Eye (tissue), 1 donor: Measurements from ENCODE around the gene DYNLRB1.
"Not testable (repeated sequence)": the region's sequence is repeated elsewhere in the genome, so short reads cannot be mapped to it uniquely, and the experiment has no call there.

ENCODE experiments used
- DNase-seq: peaks from one replicate; pipeline ENCODE4 v3.0.0-alpha.2; 2015

DYNLRB1 gene

GRCh38 chr20:34516247-34517113 lies at the start of gene DYNLRB1:
Gene DYNLRB1 (plus strand): TSS chr20:34516422. CDS start chr20:34516459, 37 bp downstream.
- DNase-seq = peak; percentile 100

- DNase-seq = peak; percentile 18
Observed at GRCh38 chr20:34468951-34469350, 47.3 kb upstream of the DYNLRB1 start.

GRCh38 chr20:34472246-34472925 lies 43.8 kb upstream of the DYNLRB1 start:
- peak; percentile 10 for DNase-seq

GRCh38 chr20:34473262-34473883 lies 42.8 kb upstream of the DYNLRB1 start:
- peak; percentile 53 for DNase-seq

GRCh38 chr20:34475979-34476736 lies 40.1 kb upstream of the DYNLRB1 start:
- peak; percentile 60 for DNase-seq

GRCh38 chr20:34479627-34480026 lies 36.6 kb upstream of the DYNLRB1 start:
- no peak for DNase-seq

GRCh38 chr20:34482154-34482553 lies 34.1 kb upstream of the DYNLRB1 start:
- not testable (repeated sequence) for DNase-seq

- DNase-seq = not testable (repeated sequence)
Observed at GRCh38 chr20:34483585-34484220, 32.5 kb upstream of the DYNLRB1 start.

- no peak for DNase-seq
Observed at GRCh38 chr20:34485068-34485634, 31.1 kb upstream of the DYNLRB1 start.

- no peak for DNase-seq
Observed at GRCh38 chr20:34491226-34491931, 24.8 kb upstream of the DYNLRB1 start.

GRCh38 chr20:34491932-34492509 lies 24.2 kb upstream of the DYNLRB1 start:
- no peak for DNase-seq

GRCh38 chr20:34493646-34494045 lies 22.6 kb upstream of the DYNLRB1 start:
- no peak for DNase-seq

- DNase-seq = no peak
Observed at GRCh38 chr20:34495307-34495706, 20.9 kb upstream of the DYNLRB1 start.

GRCh38 chr20:34495916-34496315 lies 20.3 kb upstream of the DYNLRB1 start:
- DNase-seq = no peak

GRCh38 chr20:34497596-34497995 lies 18.6 kb upstream of the DYNLRB1 start:
- not testable (repeated sequence) for DNase-seq

- no peak for DNase-seq
Observed at GRCh38 chr20:34500823-34501222, 15.4 kb upstream of the DYNLRB1 start.

GRCh38 chr20:34506480-34506879 lies 9.7 kb upstream of the DYNLRB1 start:
- DNase-seq = no peak

GRCh38 chr20:34507702-34508413 lies 8.4 kb upstream of the DYNLRB1 start:
- no peak for DNase-seq

- no peak for DNase-seq
Observed at GRCh38 chr20:34510575-34510974, 5.6 kb upstream of the DYNLRB1 start.

GRCh38 chr20:34511891-34512265 lies 4.3 kb upstream of the DYNLRB1 start:
- no peak for DNase-seq
